GM21381 (cell line): ENCODE results near the gene CADM2.

ENCODE experiments used
- ATAC-seq: cut with Tn5 transposase; IDR thresholded peaks from one replicate; pipeline ENCODE4 v1.9.1; 2021; ENCODE audit warnings: mild to moderate bottlenecking, moderate library complexity; ENCODE audit not compliant: unreplicated experiment

The CADM2 gene

GRCh38 chr3:84983490-84983889 is 24.7 kb downstream of the CADM2 start:
- ATAC-seq: no peak

- ATAC-seq: no peak
Observed at GRCh38 chr3:84984429-84984828, 25.6 kb downstream of the CADM2 start.

DNA sequence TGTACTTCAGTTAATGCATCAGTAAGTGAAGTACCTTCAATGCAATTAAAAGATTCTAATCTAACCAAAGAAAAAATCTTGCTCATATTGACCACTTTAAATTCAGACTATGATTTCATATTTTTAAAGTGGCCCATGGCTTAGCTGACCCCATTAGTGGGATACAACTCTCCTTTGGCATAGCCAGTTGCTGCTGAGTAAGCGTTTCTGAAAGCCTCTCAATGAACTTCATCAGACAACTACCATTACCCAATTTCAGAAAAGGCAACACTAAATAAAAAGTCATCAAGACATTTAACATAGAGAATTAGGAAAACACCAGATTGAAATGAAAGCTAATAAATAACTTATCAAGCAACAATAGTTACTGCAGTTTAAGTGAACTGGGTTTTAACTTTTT is 27.0 kb downstream of the CADM2 start:
- no peak for ATAC-seq

GRCh38 chr3:84987706-84988504 is 29.1 kb downstream of the CADM2 start:
- ATAC-seq: no peak

DNA sequence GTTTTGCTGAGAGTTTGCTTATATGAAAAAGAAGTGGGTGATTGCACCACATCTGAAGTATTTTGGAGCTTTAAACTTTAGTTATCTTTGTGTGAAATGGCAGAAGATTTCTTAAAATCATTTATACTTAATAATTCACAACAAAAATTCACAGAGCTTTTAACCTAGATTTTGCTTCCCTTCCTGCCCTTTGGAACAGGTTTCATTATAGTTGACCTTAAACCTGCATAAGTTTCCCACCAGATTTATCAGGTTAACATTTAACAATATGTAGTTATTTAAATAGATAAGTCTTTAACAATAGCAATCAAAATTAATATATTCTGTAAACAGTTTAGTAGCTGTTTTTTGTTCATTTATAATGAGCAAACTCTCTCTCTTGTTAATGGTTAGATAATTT is 30.3 kb downstream of the CADM2 start:
- ATAC-seq: no peak

- ATAC-seq: no peak
Observed at GRCh38 chr3:84991422-84991900, 32.7 kb downstream of the CADM2 start.

- no peak for ATAC-seq
Observed at GRCh38 chr3:84993956-84994355, 35.2 kb downstream of the CADM2 start.

DNA sequence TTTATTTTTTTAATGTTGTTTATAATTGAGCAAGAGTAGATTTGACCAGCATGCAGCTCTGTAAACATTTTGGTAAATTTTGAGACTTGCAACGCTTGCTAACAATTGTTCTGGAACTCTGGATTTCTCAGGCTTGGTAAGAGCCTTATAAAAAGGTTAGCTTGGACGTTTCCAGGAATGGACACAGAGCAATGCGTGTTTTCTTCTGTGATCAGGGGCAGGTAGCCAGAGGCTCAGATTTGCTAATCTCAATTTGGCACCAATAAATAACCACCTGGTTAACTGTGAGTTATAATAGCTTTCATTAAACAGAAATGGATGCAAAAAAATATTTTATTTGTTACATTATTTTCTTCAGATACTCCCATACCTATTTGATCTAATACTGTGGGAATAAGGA is 39.8 kb downstream of the CADM2 start:
- no peak for ATAC-seq

DNA sequence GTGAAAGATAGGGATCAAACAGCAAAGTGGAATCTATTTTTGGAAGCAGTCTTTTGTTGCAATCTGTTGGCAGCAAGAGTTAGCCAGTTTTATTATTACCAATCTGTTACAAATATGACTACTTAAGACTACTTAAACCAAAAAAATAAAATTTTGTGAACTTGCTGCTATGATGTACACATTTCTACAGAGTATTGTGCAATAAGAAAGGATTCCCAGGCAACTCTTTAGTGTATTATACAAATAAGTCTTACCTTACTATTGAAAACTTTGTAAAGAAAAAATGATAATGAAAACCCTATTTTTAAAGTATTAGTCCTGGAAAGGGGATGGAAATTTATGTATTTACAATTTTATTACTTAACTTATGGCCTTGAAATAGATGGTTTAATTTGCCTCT is 44.7 kb downstream of the CADM2 start:
- no peak for ATAC-seq

DNA sequence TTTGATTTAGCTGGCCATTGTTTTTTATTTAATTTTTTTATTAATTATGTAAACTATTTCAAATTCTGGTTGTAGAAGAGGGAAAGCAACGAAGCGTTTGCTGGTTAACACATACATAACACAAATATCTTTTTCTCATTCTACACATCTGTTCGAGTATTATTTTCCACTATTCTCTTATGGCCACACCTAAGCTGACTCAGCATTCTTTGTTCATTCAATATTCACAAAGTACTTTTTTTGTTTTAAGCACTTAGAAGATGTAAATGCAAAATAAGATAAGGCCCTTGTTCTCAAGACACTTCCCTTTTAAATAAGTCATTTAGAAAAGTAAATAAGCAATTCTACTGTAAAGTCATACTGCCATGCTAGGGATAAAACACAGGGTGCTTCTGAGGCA is 45.4 kb downstream of the CADM2 start:
- no peak for ATAC-seq

- ATAC-seq: no peak
Observed at GRCh38 chr3:85005946-85006345, 47.2 kb downstream of the CADM2 start.

GRCh38 chr3:85007195-85008094 is 48.7 kb downstream of the CADM2 start:
- ATAC-seq: no peak

GRCh38 chr3:85020828-85021227 is 62.0 kb downstream of the CADM2 start:
- ATAC-seq: no peak

- ATAC-seq: no peak
Observed at GRCh38 chr3:85030052-85030451, 71.3 kb downstream of the CADM2 start.

DNA sequence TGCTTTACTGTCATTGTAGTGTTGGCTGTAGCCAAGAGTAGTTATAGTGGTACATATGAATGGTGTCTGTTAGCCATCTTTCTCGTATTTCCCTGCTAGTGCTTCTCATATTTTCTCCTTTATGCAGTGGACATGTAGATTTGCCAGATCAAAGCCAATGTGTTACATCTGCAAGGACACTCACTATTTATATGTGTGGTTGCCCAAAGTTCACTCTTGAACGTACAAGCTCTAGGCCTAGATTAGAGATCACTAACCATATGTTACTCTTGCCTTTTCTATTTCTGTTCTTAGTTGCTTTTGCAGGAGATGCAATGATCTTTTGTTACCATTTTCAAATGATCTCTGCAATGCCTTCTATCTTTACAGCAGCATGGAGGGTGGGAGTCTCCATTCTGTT is 78.4 kb downstream of the CADM2 start:
- ATAC-seq: no peak

DNA sequence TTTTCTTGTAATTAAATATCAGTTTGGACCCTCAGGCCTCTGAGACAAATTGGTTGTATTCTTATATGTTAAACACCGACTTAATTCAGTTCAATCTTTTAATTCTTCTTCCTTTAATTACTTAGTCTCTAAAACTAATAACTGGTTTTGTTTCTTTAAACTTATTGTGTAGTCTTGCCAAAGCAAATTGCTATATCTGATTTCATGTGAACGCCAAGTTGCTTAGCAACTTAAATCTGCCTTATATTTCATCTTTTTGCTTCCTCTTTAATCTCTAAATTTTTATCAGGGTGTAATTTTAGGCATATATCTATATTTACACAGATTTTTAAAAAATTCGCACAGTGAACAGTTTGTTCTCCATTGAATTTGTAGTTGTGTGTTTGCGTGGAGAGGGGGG is 82.2 kb downstream of the CADM2 start:
- ATAC-seq: no peak

DNA sequence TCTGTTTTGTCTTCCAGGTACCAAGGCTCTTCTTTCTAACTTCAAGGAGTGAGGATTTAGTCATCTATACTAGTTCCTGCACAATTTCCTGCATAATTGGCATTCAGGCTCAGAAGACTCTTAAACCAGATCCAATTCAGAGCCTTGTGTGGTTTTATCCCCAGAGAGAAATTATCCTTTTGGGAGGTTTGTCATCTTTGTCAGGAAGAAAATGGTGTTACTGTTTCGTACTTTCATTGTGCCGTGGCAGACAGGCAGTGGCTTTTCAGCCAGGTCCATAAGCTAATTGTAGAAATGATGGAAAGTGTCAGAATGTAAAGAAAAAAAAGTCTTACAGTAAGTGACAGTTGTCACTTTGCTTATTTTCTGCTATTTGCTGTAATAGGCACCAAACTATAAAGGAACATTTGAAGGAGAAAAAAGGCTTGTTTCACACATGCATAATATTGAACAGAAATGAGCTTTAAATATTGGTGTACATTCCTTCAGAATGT is 82.8 kb downstream of the CADM2 start:
- no peak for ATAC-seq

DNA sequence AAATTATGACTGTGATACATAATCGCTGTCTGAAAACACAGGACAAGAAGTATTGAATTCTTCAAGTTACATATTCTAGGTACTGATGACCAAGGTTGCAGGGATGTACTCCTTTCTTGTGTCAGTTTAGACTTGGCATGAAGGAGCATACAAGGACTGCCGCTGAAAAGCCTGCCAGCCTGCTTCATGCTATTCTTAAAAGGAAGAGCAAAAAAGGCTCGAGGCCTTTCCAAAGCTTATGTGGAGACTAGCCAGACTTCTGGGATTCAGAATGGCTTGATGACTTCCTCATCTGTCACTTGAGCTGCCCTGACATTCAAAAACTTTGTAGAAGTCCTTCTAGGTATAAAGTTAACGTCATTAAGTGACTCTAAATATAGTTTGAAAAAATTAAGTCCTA is 92.0 kb downstream of the CADM2 start:
- ATAC-seq: no peak

- ATAC-seq: no peak
Observed at GRCh38 chr3:85051786-85052185, 93.0 kb downstream of the CADM2 start.

- no peak for ATAC-seq
Observed at GRCh38 chr3:85053626-85054025, 94.8 kb downstream of the CADM2 start.

DNA sequence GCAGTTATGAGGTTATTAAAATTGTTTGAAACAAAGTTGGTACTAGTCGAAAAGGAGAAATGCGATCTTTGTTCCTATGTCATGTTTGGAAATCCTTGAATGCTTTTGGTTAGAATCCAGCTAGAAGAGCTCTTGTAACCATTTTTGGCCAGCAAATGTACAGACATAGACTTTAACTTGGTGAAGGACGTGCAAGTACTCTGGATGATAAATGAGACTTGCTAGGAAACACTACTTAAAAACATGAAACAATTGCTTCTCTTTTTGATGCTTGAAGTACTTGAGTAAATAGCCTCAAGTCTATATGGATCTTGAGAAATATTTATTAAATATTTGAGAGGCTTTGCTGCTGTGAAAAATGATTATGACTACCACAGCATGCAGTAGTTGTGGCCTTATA is 95.8 kb downstream of the CADM2 start:
- ATAC-seq: no peak

GRCh38 chr3:85068911-85069310 is 110.1 kb downstream of the CADM2 start:
- no peak for ATAC-seq
